Thyroid gland (tissue), 4 donors: ENCODE measurements around the gene PABPC1L. TPM values are rescaled to one million over a fixed set of nuclear protein-coding genes. Genes with fewer than 3 reads are reported as not detected.

Experiments
- DNase-seq, 2 donors: peaks; one replicate each; pipeline ENCODE4 v3.0.0-alpha.2; 2019
- H3K27ac ChIP-seq, 3 donors: fragments of 200-600 bp; sonication (generic); 1 replicate in 2 of 3; 2 replicates in 1 of 3; pipeline ENCODE4 v1.5.1; 2016 to 2019; ENCODE audit warnings: mild to moderate bottlenecking in 1 of 3, moderate library complexity in 1 of 3
- H3K27me3 ChIP-seq: fragments of 200-600 bp; sonication (generic); one replicate; pipeline ENCODE4 v1.5.1; 2019
- H3K36me3 ChIP-seq, 2 donors: fragments of 200-600 bp; sonication (generic); one replicate each; pipeline ENCODE4 v1.5.1; 2016 to 2019
- H3K4me1 ChIP-seq, 2 donors: fragments of 200-600 bp; sonication (generic); one replicate each; pipeline ENCODE4 v1.5.1; 2017 to 2019
- H3K4me3 ChIP-seq, 3 donors: fragments of 200-600 bp; sonication (generic); replicated peaks in 1 of 3; 1 replicate in 2 of 3; 2 replicates in 1 of 3; pipeline ENCODE4 v1.5.1; 2016; ENCODE audit warnings: mild to moderate bottlenecking in 1 of 3
- H3K9me3 ChIP-seq: fragments of 200-600 bp; sonication (generic); one replicate; pipeline ENCODE4 v1.5.1; 2017
- CTCF ChIP-seq, 6 experiments: fragments of 200-600 bp in 3 of 6; fragments of 450-650 bp in 3 of 6; sonication (generic) in 3 of 6; IDR thresholded peaks; one replicate each; pipeline ENCODE4 v1.5.1; 2016 to 2019; ENCODE audit warnings: antibody characterized with exemption in 6 of 6, mild to moderate bottlenecking in 2 of 6, inconsistent platforms in 1 of 6, moderate library complexity in 1 of 6
- POLR2A ChIP-seq, 2 donors: fragments of 450-650 bp; IDR thresholded peaks; one replicate each; pipeline ENCODE4 v1.6.1; 2017; ENCODE audit warnings: antibody characterized with exemption in 2 of 2, mild to moderate bottlenecking in 2 of 2, moderate library complexity in 1 of 2
- WGBS, 2 donors: methylation state at CpG; one replicate each; pipeline ENCODE4 v1.1.5; 2017; 5-methylcytosine and 5-hydroxymethylcytosine counted together
- intact Hi-C: fragments of 100-400 bp; cut with DNase I; formaldehyde crosslinking; loops from one replicate; pipeline ENCODE4 v1.15.1; 2023
- total RNA-seq, 4 donors: library from RNA; depleted of rRNA; stranded (reverse); fragments of >200 nt; gene quantifications; one replicate each; pipeline ENCODE4 v1.2.3, GENCODE V29; 2016

Gene PABPC1L
- total RNA-seq, 4 donors from 2014 or later = 26.5 to 53.8 (median 31.9) TPM

GRCh38 chr20:44954211-44954610 lies 44.4 kb downstream of the PABPC1L start:
- Histone ChIP-seq H3K9me3 (no peaks in the 10 kb centered on the region), H3K4me3 (no peak overlapping the region), H3K4me1 (peaks cover 4 to 8% of the 10 kb centered on the region in 2 donors), H3K36me3 (peaks cover 40 to 53% of the 10 kb centered on the region in 2 donors), H3K27me3 (no peaks in the 10 kb centered on the region), H3K27ac (no peak overlapping the region)
- no peak for DNase-seq
- TF ChIP-seq POLR2A (IDR thresholded peaks at IDR 0.05) (no peak), CTCF (IDR thresholded peaks at IDR 0.05) (no peak)
- intact Hi-C loops = no loop called here
- WGBS, 2 donors = 97 to 98% methylated on average over 5 of the region's 5 CpGs

DNA sequence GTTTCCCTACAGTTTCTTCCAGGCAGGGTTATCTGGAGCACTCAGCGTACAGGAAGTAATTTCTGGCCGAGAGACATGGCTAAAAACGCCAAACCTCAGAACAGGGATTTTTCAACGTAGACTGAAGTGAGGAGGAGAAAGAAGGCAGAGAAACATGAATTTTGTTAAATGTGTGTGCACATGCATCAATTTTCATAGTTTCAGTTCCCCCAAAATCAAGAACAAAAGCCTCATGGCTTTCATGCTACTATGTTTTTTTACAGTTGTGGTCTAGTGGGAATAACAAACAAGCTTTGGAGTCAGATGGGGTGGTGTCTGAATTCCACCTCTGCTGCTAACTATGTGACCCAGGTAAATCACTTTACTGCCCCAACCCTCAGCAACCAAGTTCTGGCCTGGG lies 45.4 kb downstream of the PABPC1L start:
- peaks cover 40 to 49% of the 10 kb centered on the region in 2 donors for H3K36me3 ChIP-seq
- intact Hi-C loops = no loop called here
- WGBS, 2 donors = 90 to 91% methylated on average over 4 of the region's 4 CpGs

GRCh38 chr20:44956410-44956809 lies 46.5 kb downstream of the PABPC1L start:
- no peaks in the 10 kb centered on the region for H3K9me3 ChIP-seq
- DNase-seq = no peak
- intact Hi-C loops = no loop called here
- no peak overlapping the region for H3K27ac ChIP-seq
- no peak overlapping the region for H3K4me3 ChIP-seq
- peaks cover 30 to 37% of the 10 kb centered on the region in 2 donors for H3K36me3 ChIP-seq
- no peaks in the 10 kb centered on the region for H3K27me3 ChIP-seq
- 100% methylated on average over 3 of the region's 3 CpGs for WGBS, 2 donors
- H3K4me1 ChIP-seq = peaks cover 7 to 10% of the 10 kb centered on the region in 2 donors
- TF ChIP-seq CTCF (IDR thresholded peaks at IDR 0.05) = no peak
- no peak for TF ChIP-seq POLR2A (IDR thresholded peaks at IDR 0.05)

More for the DNA sequence above, 45.4 kb downstream of the PABPC1L start:
- TF ChIP-seq POLR2A (IDR thresholded peaks at IDR 0.05) = no peak
- no peak for TF ChIP-seq CTCF (IDR thresholded peaks at IDR 0.05)
- Histone ChIP-seq H3K4me1 (peaks cover 7 to 10% of the 10 kb centered on the region in 2 donors), H3K27ac (no peak overlapping the region), H3K4me3 (no peak overlapping the region), H3K9me3 (no peaks in the 10 kb centered on the region), H3K27me3 (no peaks in the 10 kb centered on the region)
- DNase-seq = no peak

- intact Hi-C loops = no loop called here
- TF ChIP-seq CTCF (IDR thresholded peaks at IDR 0.05) (no peak), POLR2A (IDR thresholded peaks at IDR 0.05) (no peak)
These were observed 48.4 kb downstream of the PABPC1L start for GRCh38 chr20:44958276-44958675.

GRCh38 chr20:44959082-44959637 lies 49.3 kb downstream of the PABPC1L start:
- Histone ChIP-seq H3K27me3 (no peaks in the 10 kb centered on the region), H3K27ac (no peak overlapping the region), H3K4me3 (peak overlapping the region; percentile 34 to 82 (median 74)), H3K9me3 (no peaks in the 10 kb centered on the region), H3K36me3 (peaks cover 12 to 20% of the 10 kb centered on the region in 2 donors), H3K4me1 (peaks cover 7 to 10% of the 10 kb centered on the region in 2 donors)
- TF ChIP-seq POLR2A (IDR thresholded peaks at IDR 0.05) (no peak), CTCF (IDR thresholded peaks at IDR 0.05) (no peak)
- WGBS, 2 donors = 34 to 40% methylated on average over 8 of the region's 8 CpGs
- intact Hi-C loops = no loop called here
- DNase-seq = no peak

More at GRCh38 chr20:44958276-44958675, 48.4 kb downstream of the PABPC1L start:
- H3K27ac ChIP-seq = no peak overlapping the region
- H3K27me3 ChIP-seq = no peaks in the 10 kb centered on the region
- H3K9me3 ChIP-seq = no peaks in the 10 kb centered on the region
- peaks cover 21 to 28% of the 10 kb centered on the region in 2 donors for H3K36me3 ChIP-seq
- peaks cover 7 to 10% of the 10 kb centered on the region in 2 donors for H3K4me1 ChIP-seq
- no peak overlapping the region for H3K4me3 ChIP-seq
- 92 to 94% methylated on average over 8 of the region's 8 CpGs for WGBS, 2 donors
- no peak for DNase-seq
